SK-N-SH (cell line): Measurements from ENCODE around the gene IGF2R. TPM values are rescaled to one million over a fixed set of nuclear protein-coding genes. Genes with fewer than 3 reads are reported as not detected.

Experiments
- CTCF ChIA-PET: fragments of 300-600, 350-600 bp; formaldehyde crosslinking; extraction: SDS; loops from one replicate; lab custom pipeline; 2021; lab: Yijun Ruan, JAX
- POLR2A ChIA-PET: fragments of 350-600 bp; sonication (Branson Sonifier 250); formaldehyde crosslinking; extraction: SDS; loops from one replicate; lab custom pipeline; 2020; ENCODE audit warnings: antibody characterized with exemption, inconsistent platforms; lab: Yijun Ruan, JAX
- DNase-seq: peaks from one replicate; pipeline ENCODE4 v3.0.0; 2012
- H2AFZ ChIP-seq: fragments of 200-600 bp; sonication (generic); 2 replicates; pipeline ENCODE4 v1.8.1; 2016; ENCODE audit warnings: antibody characterized with exemption, mild to moderate bottlenecking, low read depth
- H3F3A ChIP-seq: fragments of 200-600 bp; sonication (generic); replicated peaks from 2 replicates; pipeline ENCODE3; 2016; ENCODE audit warnings: antibody characterized with exemption, mild to moderate bottlenecking; ENCODE audit not compliant: insufficient read depth
- H3K27ac ChIP-seq, 2 experiments: fragments of 200-500 bp in 1 of 2; fragments of 200-600 bp in 1 of 2; sonication (Bioruptor generic) in 1 of 2; sonication (generic), shearing (Covaris generic) in 1 of 2; 2 replicates each; pipeline versions ENCODE4 v1.5.1 to v1.6.1; 2014 to 2016; ENCODE audit warnings: low read depth in 2 of 2, inconsistent platforms in 1 of 2, low read length in 1 of 2, mild to moderate bottlenecking in 1 of 2, mixed read lengths in 1 of 2
- H3K27me3 ChIP-seq: fragments of 200-600 bp; sonication (generic), shearing (Covaris generic); 2 replicates; pipeline ENCODE4 v1.6.1; 2016; ENCODE audit warnings: mixed run types; ENCODE audit not compliant: insufficient read depth
- H3K36me3 ChIP-seq, 2 experiments: fragments of 200-500 bp in 1 of 2; fragments of 200-600 bp in 1 of 2; sonication (Bioruptor generic) in 1 of 2; sonication (generic) in 1 of 2; replicated peaks in 1 of 2; 2 replicates each; pipeline versions ENCODE3 to v1.5.1; 2014 to 2016; ENCODE audit warnings: low read length in 1 of 2, mild to moderate bottlenecking in 1 of 2; ENCODE audit not compliant: insufficient read depth in 2 of 2, control insufficient read depth in 1 of 2
- H3K4me1 ChIP-seq, 2 experiments: fragments of 200-500 bp in 1 of 2; fragments of 200-600 bp in 1 of 2; sonication (Bioruptor generic) in 1 of 2; sonication (generic), shearing (Covaris generic) in 1 of 2; 2 replicates each; pipeline versions ENCODE4 v1.5.1 to v1.6.1; 2014 to 2016; ENCODE audit warnings: low read depth in 1 of 2, low read length in 1 of 2, mixed run types in 1 of 2; ENCODE audit not compliant: insufficient read depth in 2 of 2, control insufficient read depth in 1 of 2
- H3K4me2 ChIP-seq: fragments of 200-600 bp; sonication (generic), shearing (Covaris generic); 2 replicates; pipeline ENCODE4 v1.6.1; 2017; ENCODE audit warnings: mixed run types
- H3K4me3 ChIP-seq, 2 experiments: fragments of 200-500 bp in 1 of 2; fragments of 200-600 bp in 1 of 2; sonication (Bioruptor generic) in 1 of 2; sonication (generic), shearing (Covaris generic) in 1 of 2; 2 replicates each; pipeline versions ENCODE4 v1.5.1 to v1.8.1; 2014 to 2016; ENCODE audit warnings: low read depth in 2 of 2, inconsistent platforms in 1 of 2, low read length in 1 of 2, mild to moderate bottlenecking in 1 of 2, mixed read lengths in 1 of 2, moderate library complexity in 1 of 2
- H3K79me2 ChIP-seq: fragments of 200-600 bp; sonication (generic); 2 replicates; pipeline ENCODE4 v1.8.1; 2017; ENCODE audit warnings: mild to moderate bottlenecking; ENCODE audit not compliant: insufficient read depth
- H3K9ac ChIP-seq: fragments of 200-600 bp; sonication (generic); 2 replicates; pipeline ENCODE4 v1.6.1; 2017; ENCODE audit warnings: mixed run types
- H3K9me2 ChIP-seq: fragments of 200-600 bp; sonication (generic); 2 replicates; pipeline ENCODE4 v1.6.1; 2017; ENCODE audit warnings: mixed run types
- H3K9me3 ChIP-seq: fragments of 200-600 bp; sonication (generic); 2 replicates; pipeline ENCODE4 v1.6.1; 2017; ENCODE audit warnings: mixed run types, mild to moderate bottlenecking, moderate library complexity
- H4K20me1 ChIP-seq: fragments of 200-600 bp; sonication (generic); 2 replicates; pipeline ENCODE4 v1.6.1; 2017; ENCODE audit warnings: mild to moderate bottlenecking, mixed run types; ENCODE audit not compliant: insufficient read depth
- CTCF ChIP-seq: fragments of 200-600 bp; sonication (generic); IDR thresholded peaks from 2 replicates; pipeline ENCODE4 v1.6.1; 2017; ENCODE audit warnings: antibody characterized with exemption, mild to moderate bottlenecking, moderate library complexity
- FOXM1 ChIP-seq: IDR thresholded peaks from 2 replicates; pipeline ENCODE4 v1.4.0; 2012; ENCODE audit warnings: low read depth, mild to moderate bottlenecking
- GABPA ChIP-seq: IDR thresholded peaks from 2 replicates; pipeline ENCODE4 v1.4.0; 2012; ENCODE audit warnings: low read depth, mild to moderate bottlenecking
- GATA2 ChIP-seq: sonication (generic); formaldehyde crosslinking; IDR thresholded peaks from 2 replicates; pipeline ENCODE4 v1.5.0; 2020; ENCODE audit warnings: mild to moderate bottlenecking, missing genetic modification reagents
- IRF3 ChIP-seq: fragments of 150-350 bp; IDR thresholded peaks from 2 replicates; pipeline ENCODE4 v1.6.1; 2016; ENCODE audit warnings: mild to moderate bottlenecking, low read depth, low read length
- MAX ChIP-seq: IDR thresholded peaks from 2 replicates; pipeline ENCODE4 v1.4.0; 2012; ENCODE audit warnings: low read depth
- MEF2A ChIP-seq: IDR thresholded peaks from 2 replicates; pipeline ENCODE4 v1.4.0; 2012; ENCODE audit warnings: low read depth, borderline replicate concordance
- NFIC ChIP-seq: IDR thresholded peaks from 2 replicates; pipeline ENCODE4 v1.4.0; 2012; ENCODE audit warnings: borderline replicate concordance
- PBX3 ChIP-seq: IDR thresholded peaks from 2 replicates; pipeline ENCODE4; 2012
- SIN3A ChIP-seq: IDR thresholded peaks from 2 replicates; pipeline ENCODE4 v1.6.1; 2012; ENCODE audit warnings: low read depth, mild to moderate bottlenecking, low read length, moderate library complexity, borderline replicate concordance
- TEAD4 ChIP-seq: IDR thresholded peaks from 2 replicates; pipeline ENCODE4 v1.4.0; 2012; ENCODE audit warnings: mild to moderate bottlenecking, borderline replicate concordance; ENCODE audit not compliant: insufficient read depth
- USF2 ChIP-seq: fragments of 150-350 bp; IDR thresholded peaks from 2 replicates; pipeline ENCODE4 v1.6.1; 2017; ENCODE audit warnings: antibody characterized with exemption, low read length, low read depth, borderline replicate concordance
- WGBS: methylation state at CpG from one replicate; pipeline ENCODE4 v1.1.6; 2017; ENCODE audit warnings: low lambda C conversion rate; 5-methylcytosine and 5-hydroxymethylcytosine counted together
- polyA plus RNA-seq, 3 experiments: library from polyadenylated mRNA; depleted of rRNA; stranded (reverse); fragments of >200 nt; gene quantifications; 2 replicates each; pipeline ENCODE4 v1.2.3, GENCODE V29; 2012

IGF2R gene
- polyA plus RNA-seq, 1 of the 3 experiments (the other 2 are of a cell fraction): 45.0 TPM

GRCh38 chr6:159934181-159934580, 34.7 kb upstream of the IGF2R start (continued):
- TF ChIP-seq PBX3: no peak
- TF ChIP-seq MAX: no peak
- TF ChIP-seq SIN3A: no peak
- TF ChIP-seq FOXM1: no peak
- TF ChIP-seq, all 33 proteins: peak for 0

GRCh38 chr6:159935065-159935464, 33.8 kb upstream of the IGF2R start:
- ChIA-PET POLR2A (no interaction called here), CTCF (no interaction called here)
- H4K20me1 ChIP-seq: no peaks in the 10 kb centered on the region
- H3K27ac ChIP-seq: no peak overlapping the region
- H3K9me3 ChIP-seq: no peaks in the 10 kb centered on the region
- H3K79me2 ChIP-seq: no peaks in the 10 kb centered on the region
- H3K4me3 ChIP-seq: no peak overlapping the region; a peak in 1 of 4 replicates
- no peak overlapping the region for H3K9ac ChIP-seq
- H3K4me1 ChIP-seq: peaks cover 0 to 3% of the 10 kb centered on the region in 2 experiments; a peak in 1 of 4 replicates
- TF ChIP-seq GATA2 (no peak), MEF2A (no peak)
- no peaks in the 10 kb centered on the region for H3K9me2 ChIP-seq
- DNase-seq: no peak
- H3F3A ChIP-seq: no peaks in the 10 kb centered on the region
- WGBS: 59% methylated on average over 2 of the region's 2 CpGs
- no peaks in the 10 kb centered on the region for H3K36me3 ChIP-seq
- H3K4me2 ChIP-seq: peak overlapping the region; percentile 50; the same call in 1 of the 2 replicates
- no peak overlapping the region for H2AFZ ChIP-seq
- H3K27me3 ChIP-seq: no peaks in the 10 kb centered on the region

GRCh38 chr6:159935633-159936032, 33.2 kb upstream of the IGF2R start:
- no peak overlapping the region; a peak in 1 of 4 replicates for H3K4me3 ChIP-seq
- H4K20me1 ChIP-seq: no peaks in the 10 kb centered on the region
- H3F3A ChIP-seq: no peaks in the 10 kb centered on the region
- CTCF ChIA-PET: no interaction called here
- TF ChIP-seq GABPA (no peak), IRF3 (no peak), TEAD4 (no peak), CTCF (no peak), USF2 (no peak), NFIC (no peak)
- TF ChIP-seq, all 33 proteins: peak for 0
- Histone ChIP-seq H3K79me2 (no peaks in the 10 kb centered on the region), H3K27me3 (no peaks in the 10 kb centered on the region), H3K27ac (no peak overlapping the region), H3K4me2 (no peak overlapping the region; the same call in 1 of the 2 replicates), H3K36me3 (no peaks in the 10 kb centered on the region), H3K9me3 (no peaks in the 10 kb centered on the region), H3K9ac (no peak overlapping the region), H2AFZ (no peak overlapping the region), H3K9me2 (no peaks in the 10 kb centered on the region), H3K4me1 (peaks cover 0 to 3% of the 10 kb centered on the region in 2 experiments; a peak in 1 of 4 replicates)
- POLR2A ChIA-PET: no interaction called here
- 100% methylated on average over 2 of the region's 2 CpGs for WGBS
- no peak for DNase-seq
